Panc1 (cell line): Measurements from ENCODE around the gene C12orf50. TPM values are rescaled to one million over a fixed set of nuclear protein-coding genes. Genes with fewer than 3 reads are reported as not detected.

Experiments
- ATAC-seq: fragments of 200-7000 bp; cut with Tn5 transposase; 2 replicates; pipeline ENCODE4 v1.9.1; 2020; ENCODE audit warnings: mild to moderate bottlenecking, moderate library complexity
- BruUV-seq: library from RNA; stranded (reverse); fragments of 400-500 nt; replicated peaks from 2 replicates; lab custom pipeline; 2021; lab: Mats Ljungman, UMichigan
- CTCF ChIA-PET: fragments of 300-600 bp; sonication (Branson Sonifier 250); formaldehyde crosslinking; loops from one replicate; lab custom pipeline; 2022; ENCODE audit warnings: antibody characterized with exemption; lab: Charles Lee
- POLR2A ChIA-PET: fragments of 300-600 bp; sonication (Branson Sonifier 250); formaldehyde crosslinking; loops from one replicate; lab custom pipeline; 2022; ENCODE audit warnings: antibody characterized with exemption; lab: Charles Lee
- DNase-seq: peaks from one replicate; pipeline ENCODE4 v3.0.0-alpha.2; 2010; ENCODE audit warnings: low read depth, low spot score
- H3K27ac ChIP-seq: 2 replicates; pipeline ENCODE4 v1.5.1; 2011; ENCODE audit warnings: mild to moderate bottlenecking, low read length, inconsistent platforms
- H3K27me3 ChIP-seq: fragments of 200-500 bp; sonication (Bioruptor generic); 2 replicates; pipeline ENCODE4 v1.6.0; 2014; ENCODE audit warnings: low read length, inconsistent platforms; ENCODE audit not compliant: control insufficient read depth, insufficient read depth
- H3K36me3 ChIP-seq: fragments of 200-500 bp; sonication (Bioruptor generic); 2 replicates; pipeline ENCODE4 v1.5.1; 2014; ENCODE audit warnings: inconsistent platforms, mild to moderate bottlenecking, low read length, moderate library complexity; ENCODE audit not compliant: control insufficient read depth, insufficient read depth
- H3K4me1 ChIP-seq: 2 replicates; pipeline ENCODE4 v1.5.1; 2011; ENCODE audit warnings: inconsistent platforms, mild to moderate bottlenecking, low read length, moderate library complexity; ENCODE audit not compliant: control insufficient read depth, insufficient read depth
- H3K4me3 ChIP-seq, 2 experiments: 2 replicates each; pipeline ENCODE4 v1.5.1; 2011 to 2012; ENCODE audit warnings: low read depth in 2 of 2, low read length in 2 of 2, mild to moderate bottlenecking in 2 of 2, inconsistent platforms in 1 of 2, moderate library complexity in 1 of 2
- H3K9me3 ChIP-seq: fragments of 200-500 bp; sonication (Bioruptor generic); 2 replicates; pipeline ENCODE4 v1.5.1; 2014; ENCODE audit warnings: low read depth, mild to moderate bottlenecking, inconsistent platforms, low read length, moderate library complexity; ENCODE audit not compliant: control insufficient read depth, insufficient read depth
- CTCF ChIP-seq: fragments of 450-650 bp; IDR thresholded peaks from 2 replicates; pipeline ENCODE4 v1.5.1; 2017; ENCODE audit warnings: mild to moderate bottlenecking
- POLR2AphosphoS5 ChIP-seq: IDR thresholded peaks from 2 replicates; pipeline ENCODE4 v1.6.1; 2012; ENCODE audit warnings: mild to moderate bottlenecking, low read depth, low read length, moderate library complexity
- REST ChIP-seq, 2 experiments: IDR thresholded peaks; 2 replicates each; pipeline ENCODE4 v1.6.1; 2011 to 2012; ENCODE audit warnings: low read depth in 2 of 2, control low read depth in 1 of 2, low read length in 1 of 2, mild to moderate bottlenecking in 1 of 2, moderate library complexity in 1 of 2; ENCODE audit not compliant: insufficient read depth in 1 of 2
- SIN3A ChIP-seq: IDR thresholded peaks from 2 replicates; pipeline ENCODE4 v1.6.1; 2012; ENCODE audit warnings: low read depth, mild to moderate bottlenecking, low read length, moderate library complexity, borderline replicate concordance; ENCODE audit not compliant: insufficient read depth
- TCF7L2 ChIP-seq: IDR thresholded peaks from 2 replicates; pipeline ENCODE4 v1.6.1; 2011; ENCODE audit warnings: mild to moderate bottlenecking, low read depth, low read length, inconsistent platforms
- in situ Hi-C: cut with HindIII; loops from 2 replicates; pipeline ENCODE4 v1.10.0; 2016; ENCODE audit warnings: low sequenced_read_pairs, low pct_unique_long_range_greater_than_20kb
- intact Hi-C: fragments of 100-400 bp; cut with micrococcal nuclease; formaldehyde crosslinking; loops from one replicate; pipeline ENCODE4 v1.10.0; 2022; ENCODE audit not compliant: unreplicated experiment
- total RNA-seq: library from RNA; stranded (reverse); gene quantifications from one replicate; pipeline ENCODE4 v1.2.1, GENCODE V29; 2021; ENCODE audit not compliant: unreplicated experiment

Gene C12orf50
- total RNA-seq, 1 experiment from 2014 or later: not detected

- no peak for ATAC-seq
- Histone ChIP-seq H3K27ac (no peak overlapping the region), H3K4me3 (no peak overlapping the region), H3K36me3 (peaks cover 15% of the 10 kb centered on the region; the same call in 1 of the 2 replicates), H3K4me1 (no peaks in the 10 kb centered on the region), H3K9me3 (no peaks in the 10 kb centered on the region), H3K27me3 (no peaks in the 10 kb centered on the region)
- intact Hi-C loops: no loop called here
- POLR2A ChIA-PET: no interaction called here
- CTCF ChIA-PET: no interaction called here
- no peak for DNase-seq
- no TSS peak for BruUV-seq
- in situ Hi-C loops: no loop called here
- no peak for TF ChIP-seq TCF7L2
- no peak for TF ChIP-seq CTCF
- no peak for TF ChIP-seq POLR2AphosphoS5
- TF ChIP-seq REST (IDR thresholded peaks at IDR 0.05; ENCODE audit: insufficient read depth in 1 of 2, low read depth in 2 of 2, low read length in 1 of 2): no peak
- TF ChIP-seq SIN3A: no peak
These were observed 27.4 kb upstream of the C12orf50 start for GRCh38 chr12:88056571-88056970.

- DNase-seq (no peak), ATAC-seq (peak; percentile 95)
- in situ Hi-C loops (no loop called here), intact Hi-C loops (no loop called here)
- ChIA-PET POLR2A (no interaction called here), CTCF (interaction anchor here (0.6 kb wide), 1 partner anchor 97 kb away, joined by 10 read pairs; no protein-coding TSS in a partner anchor)
- Histone ChIP-seq H3K36me3 (peaks cover 28% of the 10 kb centered on the region), H3K27ac (no peak overlapping the region), H3K9me3 (no peaks in the 10 kb centered on the region), H3K4me3 (no peak overlapping the region), H3K4me1 (no peaks in the 10 kb centered on the region), H3K27me3 (no peaks in the 10 kb centered on the region)
- TF ChIP-seq REST (IDR thresholded peaks at IDR 0.05; ENCODE audit: insufficient read depth in 1 of 2, low read depth in 2 of 2, low read length in 1 of 2) (no peak), CTCF (peak; percentile 76), POLR2AphosphoS5 (no peak)
- no TSS peak for BruUV-seq
These were observed 23.5 kb upstream of the C12orf50 start for GRCh38 chr12:88052686-88053085.
